GM18498 (cell line): ENCODE results near the gene TRMT1L.

ENCODE experiments used
- ATAC-seq: cut with Tn5 transposase; IDR thresholded peaks from one replicate; pipeline ENCODE4 v1.9.1; 2021; ENCODE audit warnings: mild to moderate bottlenecking, moderate library complexity; ENCODE audit not compliant: unreplicated experiment

Gene TRMT1L

GRCh38 chr1:185132534-185132933, 24.2 kb downstream of the TRMT1L start:
- no peak for ATAC-seq

DNA sequence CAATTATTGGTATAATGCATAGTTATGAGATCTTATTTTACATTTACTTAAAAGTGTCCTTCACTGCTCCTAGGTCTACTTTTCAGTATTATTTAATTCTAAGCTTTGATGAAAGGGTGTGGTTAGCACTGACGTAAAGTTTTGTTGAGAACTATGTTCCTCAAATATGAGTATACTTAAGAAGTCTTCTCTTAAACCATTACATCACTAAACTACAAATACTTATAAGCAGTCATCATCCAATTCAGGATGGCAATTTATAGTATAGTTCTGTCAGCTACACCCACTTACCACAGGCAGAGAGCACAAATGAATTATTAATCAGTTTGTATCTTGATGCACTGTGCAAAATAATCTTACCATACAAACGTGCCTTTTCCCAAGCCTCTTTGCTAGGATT, 27.0 kb downstream of the TRMT1L start:
- no peak for ATAC-seq

DNA sequence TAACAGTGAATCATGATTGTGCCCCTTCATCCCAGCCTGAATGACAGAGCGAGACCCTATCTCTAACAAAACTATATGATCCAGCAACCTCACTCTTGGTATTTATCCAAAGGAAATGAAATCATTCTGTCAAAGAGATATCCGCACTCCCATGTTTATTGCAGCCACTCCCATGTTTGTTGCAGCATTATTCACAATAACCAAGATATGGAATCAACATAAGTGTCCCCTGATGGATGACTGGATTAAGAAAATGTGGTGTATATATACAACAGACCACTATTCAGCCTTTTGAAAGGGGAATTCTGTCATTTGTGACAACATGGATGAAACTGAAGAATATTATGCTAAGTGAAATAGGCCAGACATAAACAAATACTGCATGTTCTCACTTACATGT, 44.4 kb downstream of the TRMT1L start:
- no peak for ATAC-seq

GRCh38 chr1:185111873-185112272, 44.9 kb downstream of the TRMT1L start:
- ATAC-seq: no peak

GRCh38 chr1:185110145-185110544, 46.6 kb downstream of the TRMT1L start:
- no peak for ATAC-seq

DNA sequence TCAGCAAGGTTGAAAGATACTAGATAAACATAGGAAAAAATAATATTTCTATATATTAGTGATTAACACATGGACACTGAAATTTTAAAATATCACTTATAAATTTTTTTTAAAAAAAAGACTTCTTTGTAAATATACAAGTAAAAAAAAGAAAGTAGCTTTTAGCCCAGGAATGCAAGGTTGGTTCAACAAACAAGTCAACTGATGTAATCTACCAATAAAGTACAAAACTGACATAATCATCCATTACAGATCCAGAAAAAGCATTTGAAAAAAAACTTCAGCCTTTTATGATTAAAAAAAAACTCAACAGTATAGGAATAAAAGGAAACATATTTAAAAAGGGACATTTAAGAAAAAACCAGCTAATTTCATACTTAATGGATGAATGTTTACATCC, 48.4 kb downstream of the TRMT1L start:
- no peak for ATAC-seq

- ATAC-seq: no peak
Observed at GRCh38 chr1:185105121-185105520, 51.6 kb downstream of the TRMT1L start.

DNA sequence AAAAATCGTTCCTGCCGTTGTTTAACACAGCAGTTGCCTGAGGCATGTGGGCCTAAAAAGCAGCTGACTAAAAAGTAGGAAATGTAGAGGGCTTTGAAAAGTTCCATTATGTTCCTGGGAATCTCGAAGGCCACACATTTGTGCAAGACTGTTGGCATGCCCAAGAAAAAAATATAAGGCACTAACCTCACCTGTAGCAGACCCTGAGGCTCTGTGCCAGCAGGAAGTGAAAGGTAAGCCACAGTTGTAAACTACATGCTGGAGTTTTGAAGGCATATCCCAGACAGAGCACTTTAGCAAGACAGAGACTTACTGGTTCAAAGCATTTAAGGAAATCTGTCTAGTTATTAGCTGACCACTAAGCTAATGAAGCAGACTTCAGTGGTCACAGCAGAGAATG, 52.7 kb downstream of the TRMT1L start:
- ATAC-seq: no peak

GRCh38 chr1:185096531-185096930, 60.2 kb downstream of the TRMT1L start:
- ATAC-seq: no peak

GRCh38 chr1:185094761-185095160, 62.0 kb downstream of the TRMT1L start:
- no peak for ATAC-seq

GRCh38 chr1:185091480-185091879, 65.3 kb downstream of the TRMT1L start:
- ATAC-seq: no peak

DNA sequence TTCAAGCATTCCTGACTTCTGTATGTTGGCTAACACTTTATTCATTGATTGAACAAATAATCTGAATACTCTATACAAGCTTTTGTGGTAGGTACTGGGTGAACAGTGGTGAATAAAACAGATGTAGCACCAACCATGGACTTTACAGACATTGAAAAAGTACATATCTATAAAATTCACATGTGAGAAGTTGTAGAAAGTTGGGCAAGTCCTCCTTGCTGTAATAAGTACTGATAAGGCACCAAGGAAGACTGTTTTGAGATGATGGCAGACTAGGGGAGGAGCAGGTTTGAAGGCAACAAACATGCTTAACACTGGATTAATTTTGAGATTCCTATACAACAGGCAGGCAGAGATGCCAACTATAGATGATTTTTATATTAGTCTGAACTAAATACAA, 69.0 kb downstream of the TRMT1L start:
- ATAC-seq: no peak

- ATAC-seq: no peak
Observed at GRCh38 chr1:185087101-185087500, 69.7 kb downstream of the TRMT1L start.

- ATAC-seq: no peak
Observed at GRCh38 chr1:185083818-185084217, 72.9 kb downstream of the TRMT1L start.

DNA sequence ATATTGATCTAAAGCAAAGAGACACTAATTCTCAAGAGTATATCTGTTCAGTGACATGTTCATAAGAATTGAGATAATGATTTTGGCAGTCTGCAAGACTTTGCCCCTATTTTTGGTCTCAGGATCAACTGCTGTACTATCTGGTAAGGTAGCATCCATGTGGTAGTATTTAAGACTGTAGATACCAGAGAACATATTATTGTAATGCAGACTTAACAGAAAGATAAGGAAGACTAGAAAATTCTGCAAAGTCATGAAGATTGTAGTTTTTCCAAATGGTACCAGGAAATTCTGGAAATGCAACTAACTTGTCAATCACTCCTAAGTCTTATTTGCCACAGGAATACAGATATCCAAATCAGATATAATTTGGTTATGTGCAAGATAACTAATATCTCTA, 76.3 kb downstream of the TRMT1L start:
- ATAC-seq: no peak

GRCh38 chr1:185077374-185077773, 79.4 kb downstream of the TRMT1L start:
- ATAC-seq: no peak

GRCh38 chr1:185075476-185075875, 81.3 kb downstream of the TRMT1L start:
- no peak for ATAC-seq

GRCh38 chr1:185074307-185074706, 82.4 kb downstream of the TRMT1L start:
- no peak for ATAC-seq

GRCh38 chr1:185073725-185074124, 83.0 kb downstream of the TRMT1L start:
- ATAC-seq: no peak

DNA sequence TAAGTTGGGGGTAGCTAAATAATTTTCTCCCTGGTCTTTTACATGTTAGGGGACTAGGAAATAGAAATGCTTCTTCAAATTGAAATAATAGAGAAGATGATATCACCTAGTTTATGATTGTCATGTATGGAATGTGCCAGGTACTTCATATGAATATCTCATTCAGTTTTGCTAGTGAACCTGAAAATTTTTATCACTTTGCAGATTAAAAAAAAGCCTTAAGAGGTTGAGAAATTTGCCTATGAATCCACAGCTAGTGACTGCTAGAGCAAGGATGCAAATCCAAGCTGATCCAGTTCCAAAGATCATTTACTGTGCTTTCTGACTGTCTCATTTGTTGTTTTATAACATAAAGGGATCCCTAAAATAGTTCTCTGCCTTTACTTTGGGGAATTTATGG, 86.7 kb downstream of the TRMT1L start:
- ATAC-seq: no peak

DNA sequence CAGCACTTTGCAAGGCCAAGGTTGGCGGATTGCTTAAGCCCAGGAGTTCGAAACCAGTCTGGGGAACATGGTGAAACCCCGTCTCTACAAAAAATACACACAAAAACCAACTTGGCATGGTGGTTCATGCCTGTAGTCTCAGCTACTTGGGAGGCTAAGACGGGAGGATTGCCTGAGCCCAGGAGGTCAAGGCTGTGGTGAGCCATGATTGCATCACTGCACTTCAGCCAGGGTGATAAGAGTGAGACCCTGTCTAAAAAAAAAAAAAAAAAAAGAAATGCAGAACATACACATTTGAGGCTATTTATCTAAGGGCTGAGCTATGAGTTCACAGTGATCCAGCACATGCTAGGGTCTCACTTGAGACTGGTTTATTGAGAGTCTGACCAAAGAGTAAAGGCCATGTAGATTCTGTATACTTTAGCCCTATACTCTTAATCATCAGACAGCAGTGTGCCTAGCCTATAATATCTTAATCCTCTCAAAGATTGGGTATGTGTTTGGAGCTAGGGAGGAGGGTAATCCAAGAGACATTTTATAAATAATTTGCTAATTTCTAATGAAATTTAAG, 87.5 kb downstream of the TRMT1L start:
- ATAC-seq: no peak

- ATAC-seq: no peak
Observed at GRCh38 chr1:185068341-185068740, 88.4 kb downstream of the TRMT1L start.
